GM12864 (cell line): ENCODE results near the gene HYLS1.

Experiments used
- DNase-seq: peaks from one replicate; pipeline ENCODE4 v3.0.0-alpha.2; 2011; ENCODE audit warnings: low read depth
- H3K4me3 ChIP-seq: 2 replicates; pipeline ENCODE4 v1.5.1; 2011; ENCODE audit warnings: mild to moderate bottlenecking, low read depth, low read length, control low read depth
- CTCF ChIP-seq: IDR thresholded peaks from 2 replicates; pipeline ENCODE4 v1.5.1; 2011; ENCODE audit warnings: low read depth, mild to moderate bottlenecking, moderate library complexity, low read length, control low read depth, inconsistent platforms; ENCODE audit errors: missing control alignments

Gene HYLS1

GRCh38 chr11:125922156-125922555 lies 34.7 kb downstream of the HYLS1 start:
- no peak for DNase-seq
- TF ChIP-seq CTCF: no peak
- no peak overlapping the region for H3K4me3 ChIP-seq

- no peak overlapping the region for H3K4me3 ChIP-seq
- TF ChIP-seq CTCF: peak; percentile 85
- DNase-seq: peak; percentile 29
These were observed 35.6 kb downstream of the HYLS1 start for GRCh38 chr11:125923012-125923579.

GRCh38 chr11:125923633-125924032 lies 36.2 kb downstream of the HYLS1 start:
- H3K4me3 ChIP-seq: no peak overlapping the region
- no peak for DNase-seq
- TF ChIP-seq CTCF: no peak

GRCh38 chr11:125924384-125925007 lies 37.0 kb downstream of the HYLS1 start:
- DNase-seq: no peak
- H3K4me3 ChIP-seq: no peak overlapping the region
- no peak for TF ChIP-seq CTCF

- H3K4me3 ChIP-seq: no peak overlapping the region
- no peak for DNase-seq
- no peak for TF ChIP-seq CTCF
These were observed 37.8 kb downstream of the HYLS1 start for GRCh38 chr11:125925247-125925740.

GRCh38 chr11:125925804-125926203 lies 38.3 kb downstream of the HYLS1 start:
- DNase-seq: no peak
- no peak overlapping the region for H3K4me3 ChIP-seq
- no peak for TF ChIP-seq CTCF

- no peak for DNase-seq
- TF ChIP-seq CTCF: no peak
- no peak overlapping the region for H3K4me3 ChIP-seq
These were observed 39.2 kb downstream of the HYLS1 start for GRCh38 chr11:125926682-125927081.
